H1 (cell line): ENCODE data around the gene RAB40B. TPM values are rescaled to one million over a fixed set of nuclear protein-coding genes. Genes with fewer than 3 reads are reported as not detected.

Experiments
- CTCF ChIA-PET: fragments of 300-600 bp; sonication (Branson Sonifier 250); formaldehyde crosslinking; loops from one replicate; lab custom pipeline; 2021; ENCODE audit not compliant: partially characterized antibody; lab: Charles Lee
- POLR2A ChIA-PET: fragments of 300-600 bp; sonication (Branson Sonifier 250); formaldehyde crosslinking; loops from one replicate; lab custom pipeline; 2021; ENCODE audit warnings: inconsistent platforms; ENCODE audit not compliant: partially characterized antibody; lab: Charles Lee
- DNase-seq, 2 experiments: peaks; one replicate each; pipeline versions ENCODE4 v3.0.0 to v3.0.0-alpha.2; 2010 to 2022; ENCODE audit warnings: low spot score in 2 of 2, low read depth in 1 of 2, mixed read lengths in 1 of 2
- FAIRE-seq: peaks from 2 replicates; lab custom pipeline; 2011; peaks lifted over from hg19 to GRCh38; lab: Jason Lieb, UNC
- H2AFZ ChIP-seq: 2 replicates; pipeline ENCODE4 v1.8.1; 2012; ENCODE audit warnings: low read length, inconsistent platforms
- H2AK5ac ChIP-seq: 2 replicates; pipeline ENCODE4 v1.6.1; 2013; ENCODE audit warnings: low read depth, low read length
- H2BK120ac ChIP-seq: replicated peaks from 2 replicates; pipeline ENCODE3; 2013; ENCODE audit warnings: low read depth, low read length, inconsistent platforms
- H2BK12ac ChIP-seq: 2 replicates; pipeline ENCODE4 v1.6.1; 2013; ENCODE audit warnings: low read depth, low read length
- H2BK15ac ChIP-seq: 2 replicates; pipeline ENCODE4 v1.6.1; 2013; ENCODE audit warnings: low read length
- H2BK20ac ChIP-seq: 2 replicates; pipeline ENCODE4 v1.6.1; 2013; ENCODE audit warnings: low read length
- H2BK5ac ChIP-seq: 2 replicates; pipeline ENCODE4 v1.6.1; 2013; ENCODE audit warnings: low read depth, low read length
- H3K14ac ChIP-seq: 2 replicates; pipeline ENCODE4 v1.6.1; 2013; ENCODE audit warnings: inconsistent platforms; ENCODE audit not compliant: insufficient read length
- H3K18ac ChIP-seq: 2 replicates; pipeline ENCODE4 v1.6.1; 2013; ENCODE audit warnings: low read length; ENCODE audit errors: extremely low read depth
- H3K23ac ChIP-seq: 2 replicates; pipeline ENCODE4 v1.6.1; 2013; ENCODE audit warnings: inconsistent platforms; ENCODE audit not compliant: insufficient read length
- H3K23me2 ChIP-seq: 2 replicates; pipeline ENCODE4 v1.6.1; 2013; ENCODE audit warnings: low read depth, low read length
- H3K27ac ChIP-seq: 2 replicates; pipeline ENCODE4 v1.6.1; 2011; ENCODE audit warnings: low read depth, low read length, inconsistent platforms
- H3K27me3 ChIP-seq, 4 experiments: replicated peaks in 1 of 4; 1 replicate in 1 of 4; 2 replicates in 3 of 4; pipeline versions ENCODE4 v1.6.1 to v1.8.1; 2011 to 2013; ENCODE audit warnings: low read length in 3 of 4, mild to moderate bottlenecking in 3 of 4, inconsistent platforms in 2 of 4, mixed read lengths in 2 of 4, moderate library complexity in 1 of 4; ENCODE audit not compliant: control insufficient read depth in 3 of 4, insufficient read depth in 3 of 4; ENCODE audit errors: extremely low read depth in 1 of 4
- H3K36me3 ChIP-seq, 4 experiments: 2 replicates each; pipeline versions ENCODE4 v1.6.1 to v1.8.1; 2011 to 2013; ENCODE audit warnings: mild to moderate bottlenecking in 4 of 4, low read length in 3 of 4, moderate library complexity in 2 of 4, control low read depth in 1 of 4, inconsistent platforms in 1 of 4; ENCODE audit not compliant: insufficient read depth in 4 of 4, control insufficient read depth in 2 of 4
- H3K4ac ChIP-seq: replicated peaks from 2 replicates; pipeline ENCODE3; 2013; ENCODE audit warnings: low read length, low read depth, mixed read lengths, inconsistent platforms; ENCODE audit not compliant: insufficient read length
- H3K4me1 ChIP-seq, 4 experiments: replicated peaks in 1 of 4; 1 replicate in 1 of 4; 2 replicates in 3 of 4; pipeline versions ENCODE4 v1.6.1 to v1.8.1; 2011 to 2013; ENCODE audit warnings: low read length in 3 of 4, inconsistent platforms in 2 of 4, mixed read lengths in 1 of 4; ENCODE audit not compliant: insufficient read depth in 4 of 4, control insufficient read depth in 3 of 4
- H3K4me2 ChIP-seq, 2 experiments: 2 replicates each; pipeline versions ENCODE4 v1.6.1 to v1.8.1; 2011 to 2013; ENCODE audit warnings: low read depth in 2 of 2, low read length in 2 of 2, control low read depth in 1 of 2, inconsistent platforms in 1 of 2, mild to moderate bottlenecking in 1 of 2; ENCODE audit not compliant: insufficient read depth in 1 of 2
- H3K4me3 ChIP-seq, 4 experiments: fragments of 200-600, 300-600 bp in 1 of 4; sonication (generic), shearing (Covaris generic), sonication (Bioruptor Twin) in 1 of 4; 2 replicates each; pipeline versions ENCODE4 v1.5.1 to v1.8.1; 2011 to 2016; ENCODE audit warnings: low read length in 4 of 4, low read depth in 3 of 4, control low read depth in 2 of 4, inconsistent platforms in 2 of 4, mild to moderate bottlenecking in 2 of 4, mixed read lengths in 1 of 4, moderate library complexity in 1 of 4; ENCODE audit not compliant: insufficient read depth in 2 of 4; ENCODE audit errors: extremely low read depth in 1 of 4
- H3K56ac ChIP-seq: replicated peaks from 2 replicates; pipeline ENCODE3; 2013; ENCODE audit warnings: low read depth, mild to moderate bottlenecking, mixed read lengths, low read length, inconsistent platforms; ENCODE audit not compliant: insufficient read length
- H3K79me1 ChIP-seq: 2 replicates; pipeline ENCODE4 v1.6.1; 2013; ENCODE audit warnings: low read depth, low read length, control low read depth
- H3K79me2 ChIP-seq, 2 experiments: 2 replicates each; pipeline versions ENCODE4 v1.6.1 to v1.8.1; 2012 to 2013; ENCODE audit warnings: low read length in 2 of 2, mild to moderate bottlenecking in 2 of 2, inconsistent platforms in 1 of 2; ENCODE audit not compliant: insufficient read depth in 2 of 2, control insufficient read depth in 1 of 2
- H3K9ac ChIP-seq, 4 experiments: replicated peaks in 1 of 4; 1 replicate in 1 of 4; 2 replicates in 3 of 4; pipeline versions ENCODE4 v1.6.1 to v1.8.1; 2011 to 2013; ENCODE audit warnings: low read depth in 3 of 4, low read length in 3 of 4, control low read depth in 2 of 4, mild to moderate bottlenecking in 2 of 4, moderate library complexity in 2 of 4, inconsistent platforms in 1 of 4; ENCODE audit errors: extremely low read depth in 1 of 4
- H3K9me3 ChIP-seq, 2 experiments: 2 replicates each; pipeline versions ENCODE4 v1.6.1 to v1.8.1; 2012 to 2013; ENCODE audit warnings: mild to moderate bottlenecking in 2 of 2, moderate library complexity in 2 of 2, control low read depth in 1 of 2, inconsistent platforms in 1 of 2, low read depth in 1 of 2, low read length in 1 of 2, mixed read lengths in 1 of 2; ENCODE audit not compliant: insufficient read depth in 2 of 2
- H4K20me1 ChIP-seq, 2 experiments: replicated peaks in 1 of 2; 2 replicates each; pipeline versions ENCODE3 to v1.8.1; 2011 to 2013; ENCODE audit warnings: inconsistent platforms in 2 of 2, low read length in 2 of 2, mild to moderate bottlenecking in 1 of 2; ENCODE audit not compliant: insufficient read depth in 2 of 2, control insufficient read depth in 1 of 2
- H4K5ac ChIP-seq: 2 replicates; pipeline ENCODE4 v1.6.1; 2013; ENCODE audit warnings: low read length, low read depth, mixed read lengths, inconsistent platforms; ENCODE audit not compliant: insufficient read length
- H4K8ac ChIP-seq: 2 replicates; pipeline ENCODE4 v1.8.0; 2013; ENCODE audit warnings: mild to moderate bottlenecking, moderate library complexity, low read length, inconsistent platforms; ENCODE audit not compliant: insufficient read depth; ENCODE audit errors: extremely low read depth
- H4K91ac ChIP-seq: replicated peaks from 2 replicates; pipeline ENCODE3; 2013; ENCODE audit warnings: low read length, mixed read lengths, inconsistent platforms; ENCODE audit not compliant: insufficient read length
- CTBP2 ChIP-seq: IDR thresholded peaks from 2 replicates; pipeline ENCODE4 v1.7.0; 2011; ENCODE audit warnings: borderline replicate concordance, mild to moderate bottlenecking, moderate library complexity, mixed read lengths, low read length; ENCODE audit not compliant: insufficient read depth, insufficient read length
- WGBS, 2 experiments: shearing (Covaris generic) in 1 of 2; methylation state at CpG; one replicate each; pipeline versions ENCODE4 v1.1.6 to v1.1.7; 2013 to 2015; ENCODE audit warnings: low lambda C conversion rate in 2 of 2, mixed read lengths in 2 of 2, inconsistent platforms in 1 of 2, low coverage in 1 of 2, missing lambda C conversion rate in 1 of 2; ENCODE audit not compliant: insufficient replicate concordance in 2 of 2, insufficient coverage in 1 of 2, insufficient read length in 1 of 2; ENCODE audit errors: extremely low coverage in 1 of 2, missing lambda C conversion rate in 1 of 2; 5-methylcytosine and 5-hydroxymethylcytosine counted together
- polyA plus RNA-seq, 7 experiments: library from polyadenylated mRNA; depleted of rRNA in 3 of 7; stranded (reverse) in 5 of 7; unstranded in 2 of 7; fragments of >200 nt in 5 of 7; fragments of 200-250 nt in 2 of 7; gene quantifications; 1 replicate in 5 of 7; 2 replicates in 1 of 7; 4 replicates in 1 of 7; pipeline versions ENCODE4 v1.2.1 to v1.2.3, GENCODE V29; 2011 to 2013; ENCODE audit warnings: missing spikeins in 2 of 7, mixed read lengths in 2 of 7
- total RNA-seq: library from RNA; stranded (reverse); fragmentation: NEBNext Ultra II Directional; extraction: Animal tissue kit (Norgen Biotek cat#: 25700); gene quantifications from 2 replicates; pipeline ENCODE4 v1.2.1, GENCODE V29; 2021

Gene RAB40B
- total and polyA plus RNA-seq, 2 of the 8 experiments (the other 6 are each of a cell fraction or from before 2014, with no cell fraction given) = 3.1 to 4.6 TPM

- Histone ChIP-seq H3K79me1 (no peaks in the 10 kb centered on the region), H2AK5ac (no peak overlapping the region), H3K4me3 (no peak overlapping the region), H2BK20ac (no peak overlapping the region), H4K20me1 (peaks cover 0 to 9% of the 10 kb centered on the region in 2 experiments), H4K91ac (no peak overlapping the region), H3K27ac (no peak overlapping the region), H3K27me3 (no peaks in the 10 kb centered on the region), H4K8ac (peak overlapping the region; percentile 71), H3K4ac (no peak overlapping the region), H3K14ac (no peak overlapping the region), H2AFZ (no peak overlapping the region), H3K4me2 (no peak overlapping the region), H3K4me1 (peaks cover 0 to 9% (median 2%) of the 10 kb centered on the region in 4 experiments; a peak in 3 of 7 replicates), H3K9ac (no peak overlapping the region), H2BK5ac (no peak overlapping the region), H3K79me2 (no peaks in the 10 kb centered on the region), H3K56ac (no peak overlapping the region), H3K18ac (no peak overlapping the region), H3K9me3 (peaks cover 0 to 4% of the 10 kb centered on the region in 2 experiments; a peak in 1 of 4 replicates), H2BK15ac (no peak overlapping the region), H4K5ac (no peak overlapping the region), H3K23ac (no peak overlapping the region), H3K23me2 (no peaks in the 10 kb centered on the region), H2BK120ac (no peak overlapping the region), H2BK12ac (no peak overlapping the region; the same call in 1 of the 2 replicates), H3K36me3 (no peaks in the 10 kb centered on the region; a peak in 1 of 8 replicates)
- 92% methylated on average over 14 of the region's 22 CpGs; no CpG with 5 or more reads in 1 of the 2 experiments for WGBS, 2 experiments
- CTCF ChIA-PET = interaction anchor here (0.6 to 4.4 kb wide), 6 partner anchors 14 to 113 kb away, joined by 3 to 23 read pairs (median 4); no protein-coding TSS in a partner anchor
- DNase-seq (no peak), FAIRE-seq (no peak)
- no peak for TF ChIP-seq CTBP2
- POLR2A ChIA-PET = no interaction called here
Measured at GRCh38 chr17:82664701-82665182, 33.8 kb downstream of the RAB40B start.
